ENCODE data around the gene DGKI.

DGKI gene

GRCh38 chr7:137418841-137419240 lies 427.9 kb downstream of the DGKI start:
- TF ChIP-seq, protein P1, sequence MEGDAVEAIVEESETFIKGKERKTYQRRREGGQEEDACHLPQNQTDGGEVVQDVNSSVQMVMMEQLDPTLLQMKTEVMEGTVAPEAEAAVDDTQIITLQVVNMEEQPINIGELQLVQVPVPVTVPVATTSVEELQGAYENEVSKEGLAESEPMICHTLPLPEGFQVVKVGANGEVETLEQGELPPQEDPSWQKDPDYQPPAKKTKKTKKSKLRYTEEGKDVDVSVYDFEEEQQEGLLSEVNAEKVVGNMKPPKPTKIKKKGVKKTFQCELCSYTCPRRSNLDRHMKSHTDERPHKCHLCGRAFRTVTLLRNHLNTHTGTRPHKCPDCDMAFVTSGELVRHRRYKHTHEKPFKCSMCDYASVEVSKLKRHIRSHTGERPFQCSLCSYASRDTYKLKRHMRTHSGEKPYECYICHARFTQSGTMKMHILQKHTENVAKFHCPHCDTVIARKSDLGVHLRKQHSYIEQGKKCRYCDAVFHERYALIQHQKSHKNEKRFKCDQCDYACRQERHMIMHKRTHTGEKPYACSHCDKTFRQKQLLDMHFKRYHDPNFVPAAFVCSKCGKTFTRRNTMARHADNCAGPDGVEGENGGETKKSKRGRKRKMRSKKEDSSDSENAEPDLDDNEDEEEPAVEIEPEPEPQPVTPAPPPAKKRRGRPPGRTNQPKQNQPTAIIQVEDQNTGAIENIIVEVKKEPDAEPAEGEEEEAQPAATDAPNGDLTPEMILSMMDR (IDR thresholded peaks at IDR 0.05; ENCODE audit: insufficient read depth, low read length, poor library complexity, severe bottlenecking): no peak
- TF ChIP-seq EZH2phosphoT487 (conservative IDR thresholded peaks at IDR 0.05; ENCODE audit: low read length): no peak
- Histone ChIP-seq H3K9ac (ENCODE audit: low read length) (no peak overlapping the region), H3K9me2 (replicated peaks; ENCODE audit: insufficient read depth, low read length) (no peaks in the 10 kb centered on the region), H4K20me1 (ENCODE audit: low read depth, low read length) (no peaks in the 10 kb centered on the region), H3K4me2 (ENCODE audit: low read depth, low read length, poor library complexity, severe bottlenecking) (no peak overlapping the region), H3K36me3 (ENCODE audit: low read length) (no peaks in the 10 kb centered on the region), H3K27ac (ENCODE audit: low read depth, low read length) (no peak overlapping the region), H3F3A (ENCODE audit: insufficient read depth) (no peaks in the 10 kb centered on the region), H3K4me3 (ENCODE audit: insufficient read depth, low read length, poor library complexity, severe bottlenecking) (no peak overlapping the region), H3K27me3 (ENCODE audit: low read length) (no peaks in the 10 kb centered on the region), H3K9me3 (ENCODE audit: insufficient read depth, low read length) (no peaks in the 10 kb centered on the region), H3K79me2 (ENCODE audit: insufficient read depth, low read length) (no peaks in the 10 kb centered on the region), H2AFZ (ENCODE audit: low read depth, low read length, severe bottlenecking) (no peak overlapping the region)

DNA sequence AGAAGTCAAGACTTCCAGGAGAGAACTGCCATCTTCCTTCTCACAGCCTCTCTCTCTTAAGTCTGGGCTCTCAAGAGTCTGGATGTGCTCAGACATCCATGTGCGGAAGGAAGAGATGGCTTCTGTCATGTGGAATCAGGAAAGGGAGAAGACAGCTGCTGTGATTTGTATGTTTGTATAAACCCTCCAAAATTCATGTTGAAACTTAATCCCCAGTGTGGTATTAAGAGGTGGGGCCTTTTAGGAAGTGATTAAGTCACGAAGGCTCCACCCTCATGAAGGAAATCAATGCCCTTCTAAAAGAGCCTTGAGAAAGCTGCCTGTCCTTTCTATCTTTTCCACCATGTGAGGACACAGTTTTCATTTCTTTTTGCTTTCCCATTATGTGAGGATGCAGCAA lies 429.3 kb downstream of the DGKI start:
- H3K27ac ChIP-seq (ENCODE audit: low read depth, low read length): no peak overlapping the region
- H2AFZ ChIP-seq (ENCODE audit: low read depth, low read length, severe bottlenecking): no peak overlapping the region
- no peak overlapping the region for H3K4me2 ChIP-seq (ENCODE audit: low read depth, low read length, poor library complexity, severe bottlenecking)
- no peaks in the 10 kb centered on the region for H3F3A ChIP-seq (ENCODE audit: insufficient read depth)
- no peak overlapping the region for H3K9ac ChIP-seq (ENCODE audit: low read length)
- H3K27me3 ChIP-seq (ENCODE audit: low read length): no peaks in the 10 kb centered on the region
- no peaks in the 10 kb centered on the region for H3K36me3 ChIP-seq (ENCODE audit: low read length)
- no peak overlapping the region for H3K4me3 ChIP-seq (ENCODE audit: insufficient read depth, low read length, poor library complexity, severe bottlenecking)
- H3K9me2 ChIP-seq (replicated peaks; ENCODE audit: insufficient read depth, low read length): no peaks in the 10 kb centered on the region
- H4K20me1 ChIP-seq (ENCODE audit: low read depth, low read length): no peaks in the 10 kb centered on the region
- TF ChIP-seq, protein P1 (IDR thresholded peaks at IDR 0.05; ENCODE audit: insufficient read depth, low read length, poor library complexity, severe bottlenecking): no peak
- TF ChIP-seq EZH2phosphoT487 (conservative IDR thresholded peaks at IDR 0.05; ENCODE audit: low read length): no peak
- no peaks in the 10 kb centered on the region for H3K79me2 ChIP-seq (ENCODE audit: insufficient read depth, low read length)
- no peaks in the 10 kb centered on the region for H3K9me3 ChIP-seq (ENCODE audit: insufficient read depth, low read length)

- no peak overlapping the region for H3K27ac ChIP-seq (ENCODE audit: low read depth, low read length)
- no peak overlapping the region for H3K4me3 ChIP-seq (ENCODE audit: insufficient read depth, low read length, poor library complexity, severe bottlenecking)
- H3K4me2 ChIP-seq (ENCODE audit: low read depth, low read length, poor library complexity, severe bottlenecking): no peak overlapping the region
- TF ChIP-seq, protein P1 (IDR thresholded peaks at IDR 0.05; ENCODE audit: insufficient read depth, low read length, poor library complexity, severe bottlenecking): no peak
- no peak for TF ChIP-seq EZH2phosphoT487 (conservative IDR thresholded peaks at IDR 0.05; ENCODE audit: low read length)
- no peaks in the 10 kb centered on the region for H3K27me3 ChIP-seq (ENCODE audit: low read length)
- no peaks in the 10 kb centered on the region for H3K36me3 ChIP-seq (ENCODE audit: low read length)
- no peak overlapping the region for H2AFZ ChIP-seq (ENCODE audit: low read depth, low read length, severe bottlenecking)
- no peak overlapping the region for H3K9ac ChIP-seq (ENCODE audit: low read length)
- no peaks in the 10 kb centered on the region for H3F3A ChIP-seq (ENCODE audit: insufficient read depth)
- no peaks in the 10 kb centered on the region for H3K79me2 ChIP-seq (ENCODE audit: insufficient read depth, low read length)
- H3K9me2 ChIP-seq (replicated peaks; ENCODE audit: insufficient read depth, low read length): no peaks in the 10 kb centered on the region
- H3K9me3 ChIP-seq (ENCODE audit: insufficient read depth, low read length): no peaks in the 10 kb centered on the region
- no peaks in the 10 kb centered on the region for H4K20me1 ChIP-seq (ENCODE audit: low read depth, low read length)
These were observed 432.9 kb downstream of the DGKI start for GRCh38 chr7:137413901-137414300.
